GM21515 (cell line): ENCODE data around the gene EHD4.
A peak's percentile ranks its signal among the peaks of the same experiment; 100 is the strongest.

Experiments used
- ATAC-seq: cut with Tn5 transposase; IDR thresholded peaks from one replicate; pipeline ENCODE4 v1.9.1; 2021; ENCODE audit not compliant: unreplicated experiment

The EHD4 gene

GRCh38 chr15:41981371-41982132, 9.2 kb upstream of the EHD4 start:
- ATAC-seq: no peak

GRCh38 chr15:41980654-41981323, 8.4 kb upstream of the EHD4 start:
- no peak for ATAC-seq

GRCh38 chr15:41979493-41980266, 7.3 kb upstream of the EHD4 start:
- no peak for ATAC-seq

- no peak for ATAC-seq
Measured at GRCh38 chr15:41978534-41978933, 6.2 kb upstream of the EHD4 start.

- no peak for ATAC-seq
Measured at GRCh38 chr15:41977757-41978383, 5.5 kb upstream of the EHD4 start.

GRCh38 chr15:41975669-41976068, 3.3 kb upstream of the EHD4 start:
- ATAC-seq: no peak

GRCh38 chr15:41974041-41974440, 1.7 kb upstream of the EHD4 start:
- no peak for ATAC-seq

GRCh38 chr15:41971895-41972252, 483 bp downstream of the EHD4 start:
- peak; percentile 17 for ATAC-seq

GRCh38 chr15:41971089-41971894, 1.1 kb downstream of the EHD4 start:
- peak; percentile 46 for ATAC-seq

- no peak for ATAC-seq
Measured at GRCh38 chr15:41970456-41970855, 1.9 kb downstream of the EHD4 start.

GRCh38 chr15:41969851-41970431, 2.4 kb downstream of the EHD4 start:
- ATAC-seq: no peak

- ATAC-seq: no peak
Measured at GRCh38 chr15:41968701-41969100, 3.7 kb downstream of the EHD4 start.

GRCh38 chr15:41967506-41968206, 4.7 kb downstream of the EHD4 start:
- no peak for ATAC-seq

- no peak for ATAC-seq
Measured at GRCh38 chr15:41966920-41967465, 5.4 kb downstream of the EHD4 start.

- ATAC-seq: no peak
Measured at GRCh38 chr15:41966414-41966812, 5.9 kb downstream of the EHD4 start.

- no peak for ATAC-seq
Measured at GRCh38 chr15:41965441-41966413, 6.6 kb downstream of the EHD4 start.

- no peak for ATAC-seq
Measured at GRCh38 chr15:41961595-41962202, 10.7 kb downstream of the EHD4 start.

GRCh38 chr15:41961001-41961518, 11.3 kb downstream of the EHD4 start:
- no peak for ATAC-seq
